NCI-H82 treated with DMSO at 0.1 percent for 48 hours (cell line): ENCODE results near the gene TAF1B.

ENCODE experiments used
- DNase-seq: peaks from one replicate; lab custom pipeline; 2025; ENCODE audit not compliant: unreplicated experiment; lab: John Stamatoyannopoulos, UW

Gene TAF1B

DNA sequence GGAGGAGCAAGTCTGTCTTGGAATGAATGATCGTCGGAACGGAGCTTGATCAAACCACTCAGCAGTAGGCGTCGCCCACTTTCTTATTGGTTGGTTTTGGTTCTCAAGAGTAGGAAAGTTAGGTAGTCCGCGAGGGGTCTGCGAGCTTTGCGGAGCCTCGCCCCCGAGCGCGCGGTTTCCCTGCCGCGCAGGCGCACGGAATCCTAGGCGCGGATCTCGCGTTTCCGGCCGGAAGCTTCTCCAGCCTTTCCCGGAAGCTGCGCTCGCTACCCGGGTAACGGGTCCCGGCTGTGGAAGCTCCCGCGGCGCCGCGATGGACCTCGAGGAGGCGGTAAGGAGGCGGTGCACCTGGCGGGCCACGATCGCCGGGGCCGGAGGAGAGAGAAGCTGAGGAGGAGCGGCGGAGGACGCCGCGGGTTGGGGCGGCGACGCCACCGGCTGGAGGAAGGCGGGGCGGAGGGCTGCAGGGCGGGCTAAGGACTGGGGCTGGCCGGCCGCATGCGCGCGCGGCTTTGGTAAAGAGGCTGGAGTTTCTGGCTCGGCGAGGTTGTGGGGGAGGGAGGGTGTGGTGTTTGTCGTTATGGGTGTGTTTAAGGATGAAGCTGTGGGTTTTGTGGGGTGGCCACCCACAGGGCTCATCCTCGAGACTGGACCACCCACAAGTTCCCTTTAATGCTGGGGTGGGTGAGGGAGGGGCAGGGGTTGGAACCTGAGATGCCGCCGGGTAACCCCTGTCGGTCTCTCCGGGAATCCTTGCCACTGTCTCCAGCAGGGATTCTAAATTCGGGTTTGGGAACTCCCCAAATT lies at the start of gene TAF1B:
Gene TAF1B (plus strand): TSS at position 246 of the 807 bp plus-strand sequence. CDS start 68 bp downstream, at position 314.
- peak; percentile 96 for DNase-seq

DNA sequence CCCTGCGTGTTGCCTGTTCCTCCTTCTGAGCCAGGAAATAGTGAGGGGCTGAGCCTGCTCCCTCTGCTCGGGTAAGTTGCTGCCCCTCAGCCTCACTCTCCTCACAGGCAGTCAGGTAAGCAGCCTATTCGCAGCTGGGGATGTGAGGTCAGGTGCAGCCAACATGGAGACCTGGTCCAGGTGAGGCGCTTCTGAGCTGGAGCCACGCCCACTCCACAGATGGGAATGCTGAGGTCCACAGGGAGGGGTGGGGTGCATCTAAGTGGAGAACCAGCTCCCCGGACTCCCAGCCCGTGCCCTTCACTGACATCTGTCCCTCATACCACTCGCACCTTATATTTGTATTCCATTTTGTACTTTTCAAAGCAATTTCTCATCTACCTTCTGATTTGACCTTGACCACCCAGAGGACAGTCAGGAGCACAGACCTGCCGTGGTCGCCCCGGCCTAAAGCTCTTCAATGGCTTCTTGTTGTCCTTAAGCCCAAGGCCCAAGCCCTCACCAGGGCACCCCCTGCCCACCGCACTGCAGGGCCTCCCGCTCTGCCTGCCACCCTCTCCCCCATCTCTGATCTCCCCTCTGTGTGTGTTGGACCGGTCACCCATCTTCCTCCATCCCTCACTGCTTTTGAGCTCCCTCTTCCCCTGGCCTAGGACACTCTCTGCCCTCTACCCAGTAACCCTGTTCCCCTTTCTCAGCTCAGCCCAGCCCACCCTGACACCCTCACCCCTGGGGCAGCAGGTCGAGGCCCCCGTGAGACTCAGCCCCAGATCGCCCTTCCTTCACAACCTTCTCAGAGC lies 49.2 kb upstream of the TAF1B start:
- DNase-seq = no peak

DNA sequence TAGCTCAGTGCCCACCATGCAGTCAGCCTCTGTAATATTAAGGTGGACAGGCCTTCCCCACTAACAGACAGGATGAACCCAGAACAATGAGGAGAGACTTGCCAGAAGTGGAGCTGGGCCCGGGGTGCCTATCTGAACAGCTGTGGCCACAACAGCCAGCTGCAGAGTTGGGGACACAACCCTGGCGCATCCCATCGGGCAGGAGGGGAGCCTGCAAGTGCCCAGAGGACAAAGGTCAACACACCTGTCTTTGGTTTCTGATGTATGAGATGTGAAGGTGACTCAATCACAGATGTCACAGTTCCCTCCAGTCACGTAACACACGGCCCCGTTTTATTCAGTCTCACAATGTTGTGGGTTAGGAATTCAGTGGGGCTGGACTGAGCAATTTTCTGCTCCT lies 48.2 kb upstream of the TAF1B start:
- no peak for DNase-seq

DNA sequence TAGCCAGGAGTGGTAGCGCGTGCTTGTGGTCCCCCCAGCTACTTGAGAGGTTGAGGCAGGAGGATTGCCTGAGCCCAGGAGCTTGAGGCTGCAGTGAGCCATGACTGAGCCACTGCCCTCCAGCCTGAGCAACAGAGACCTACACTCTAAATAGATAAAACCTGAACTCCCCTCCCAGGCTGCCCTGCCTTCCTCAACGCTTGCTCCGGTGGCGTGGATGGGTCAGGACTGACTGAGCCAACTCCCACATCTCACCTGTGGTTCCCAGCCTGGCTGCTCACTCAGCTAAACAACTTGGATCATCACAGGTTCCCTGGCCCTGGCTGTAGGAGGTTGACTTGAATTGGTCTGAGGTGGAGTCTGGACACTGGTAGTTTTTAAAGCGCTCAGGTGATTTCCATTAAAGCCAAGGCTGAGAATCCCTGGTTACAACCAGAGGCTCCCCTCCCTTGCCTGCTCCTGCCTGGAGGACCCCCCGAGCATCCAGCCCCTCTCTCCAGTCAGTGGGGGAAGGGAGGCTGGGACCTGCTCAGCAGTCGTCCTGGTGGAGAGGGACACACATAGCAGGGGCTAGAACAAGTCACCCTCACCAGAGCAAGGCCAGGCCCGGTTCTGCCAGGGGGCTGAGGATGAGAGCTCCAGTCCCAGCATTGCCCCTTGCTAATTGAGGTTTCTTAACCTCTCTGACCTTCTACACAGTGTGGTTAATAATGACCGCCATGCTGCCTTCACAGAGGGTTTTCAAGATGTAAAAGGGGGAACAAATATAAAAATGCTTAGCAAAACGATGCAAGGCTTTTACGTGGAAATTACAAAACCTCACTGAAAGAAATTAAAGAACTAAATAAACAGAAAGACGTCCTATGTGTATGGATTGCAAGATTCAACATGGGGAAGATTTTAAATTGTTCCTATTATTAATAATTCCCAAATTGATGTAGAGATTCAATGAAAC lies 46.9 kb upstream of the TAF1B start:
- DNase-seq = no peak

DNA sequence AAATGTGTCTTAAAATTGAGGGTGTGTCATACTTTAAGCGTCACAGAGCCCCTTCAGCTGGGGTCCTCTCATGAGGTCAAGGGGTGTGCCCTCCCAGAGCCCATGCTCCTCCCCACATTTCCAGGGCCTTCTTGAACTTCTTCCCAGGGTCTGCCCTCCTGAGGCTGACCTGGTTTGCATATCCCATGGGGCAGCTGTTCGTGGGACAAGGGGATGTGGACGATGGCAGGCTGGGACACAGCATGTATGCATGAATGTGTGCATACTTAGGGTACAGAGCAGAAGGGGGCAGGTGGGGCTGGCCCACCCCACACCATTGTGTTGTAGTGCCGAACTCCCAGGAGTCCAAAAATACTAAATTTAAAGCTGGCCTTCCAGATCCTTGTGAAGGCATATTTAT lies 46.2 kb upstream of the TAF1B start:
- no peak for DNase-seq

DNA sequence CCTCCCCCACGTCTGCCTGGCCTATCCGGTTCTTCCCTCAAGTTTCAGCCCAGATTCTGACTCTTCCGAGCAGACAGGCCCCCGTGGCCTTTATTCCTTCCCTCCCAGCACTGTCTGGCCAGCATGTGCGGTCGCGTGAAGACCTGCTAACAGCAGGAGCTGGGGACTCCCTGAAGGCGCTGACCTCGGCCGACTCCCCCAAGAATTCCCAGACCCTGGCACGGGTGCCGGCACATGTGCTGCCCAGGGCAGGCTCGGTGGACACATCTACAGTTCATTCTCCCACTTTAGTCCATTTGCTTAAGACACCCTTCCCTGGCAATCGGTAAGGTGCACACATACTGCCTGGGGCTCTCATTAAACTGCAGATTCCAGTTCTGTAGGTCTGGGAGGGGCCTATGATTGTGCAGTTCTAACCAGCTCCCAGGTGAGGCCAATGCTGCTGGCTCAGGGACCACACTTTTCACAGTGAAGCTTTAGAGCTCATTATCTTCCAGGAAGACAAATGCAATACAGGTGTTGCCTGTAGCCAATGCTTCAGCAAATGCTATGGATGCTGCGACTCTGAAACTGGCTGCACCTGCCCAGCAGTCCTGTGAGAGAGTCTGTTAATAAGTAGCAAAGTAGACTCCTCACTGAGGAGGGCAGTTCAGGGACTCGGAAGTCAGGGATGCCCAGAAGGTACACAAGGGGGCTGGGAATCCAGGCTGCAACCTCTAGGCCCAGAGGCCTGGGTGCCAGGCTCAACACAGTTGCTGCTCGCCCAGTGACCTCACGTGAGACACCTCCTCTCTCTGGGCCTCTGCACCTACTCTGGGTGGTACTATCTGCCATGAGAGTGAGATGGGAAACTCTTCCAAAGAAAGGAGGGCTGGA lies 45.4 kb upstream of the TAF1B start:
- DNase-seq = no peak

DNA sequence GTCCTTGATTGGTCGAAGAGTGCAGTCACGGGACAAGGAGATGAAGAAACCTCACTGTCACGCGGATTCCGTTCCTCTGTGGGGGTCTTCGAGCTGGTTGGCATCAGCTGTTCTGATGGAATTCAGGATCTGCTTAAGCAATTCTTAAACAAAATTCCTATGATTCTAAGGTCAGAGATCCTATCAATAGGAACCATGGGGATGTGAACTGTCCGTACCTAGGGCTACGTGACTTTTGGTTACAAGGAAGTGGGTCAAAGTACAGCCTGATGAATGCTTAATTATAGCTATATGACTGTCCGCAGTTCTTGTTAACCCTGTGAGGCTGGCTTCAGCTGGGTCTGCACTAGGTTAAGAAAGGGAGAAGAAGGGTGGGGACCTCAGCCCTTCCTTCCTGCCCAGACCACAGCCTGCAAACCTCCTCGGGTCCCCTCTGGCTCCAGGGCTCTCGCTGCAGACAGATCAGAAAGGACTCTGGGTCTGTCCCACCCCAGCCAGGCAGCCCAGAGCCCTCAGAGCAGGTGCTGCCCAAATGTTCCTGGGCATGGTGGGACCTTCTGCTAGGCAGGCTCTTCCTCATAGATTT lies 44.2 kb upstream of the TAF1B start:
- DNase-seq = no peak

DNA sequence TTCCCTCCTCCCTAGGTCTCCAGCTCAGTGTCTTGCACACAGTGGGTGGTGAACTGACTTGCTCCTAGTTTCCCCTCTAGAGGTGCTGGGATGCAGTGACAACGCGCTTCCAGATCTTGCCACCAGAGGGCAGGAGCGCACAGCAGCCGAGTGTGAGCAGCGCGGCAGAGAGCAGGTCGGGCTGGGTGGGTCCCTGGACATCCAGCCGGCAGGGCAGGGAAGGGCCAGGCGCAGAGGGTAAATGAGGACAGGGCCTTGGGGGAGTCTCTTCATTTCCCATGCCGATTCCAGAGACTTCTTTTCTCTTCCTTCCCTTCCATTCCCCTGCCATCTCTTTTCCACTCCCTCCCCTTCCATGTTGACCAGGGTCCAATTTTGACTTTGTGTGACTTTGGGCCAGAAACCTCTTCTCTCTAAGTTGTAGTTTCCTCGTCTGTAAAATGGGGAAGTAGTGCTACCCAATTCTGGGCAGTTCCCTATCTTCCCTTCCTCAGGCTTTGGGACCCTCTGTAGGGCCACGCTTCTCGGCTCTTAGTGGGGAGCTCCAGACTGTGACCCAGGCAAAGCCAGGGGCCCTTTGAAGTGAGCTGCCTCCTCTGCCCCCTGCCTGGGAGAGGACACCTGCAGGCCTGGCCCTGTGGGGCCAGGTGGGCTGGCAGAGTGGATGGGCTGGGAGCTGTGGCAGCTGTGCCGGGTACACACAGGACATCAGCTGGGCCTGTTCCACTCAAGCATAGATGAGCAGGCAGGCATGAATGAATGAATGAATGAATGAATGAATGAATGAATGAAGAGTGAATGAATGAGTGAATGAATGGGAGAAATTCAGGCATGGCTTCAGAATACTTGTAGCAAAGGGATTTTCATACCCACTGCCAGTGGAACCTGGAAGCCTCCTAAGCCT lies 43.3 kb upstream of the TAF1B start:
- peak; percentile 72 for DNase-seq

DNA sequence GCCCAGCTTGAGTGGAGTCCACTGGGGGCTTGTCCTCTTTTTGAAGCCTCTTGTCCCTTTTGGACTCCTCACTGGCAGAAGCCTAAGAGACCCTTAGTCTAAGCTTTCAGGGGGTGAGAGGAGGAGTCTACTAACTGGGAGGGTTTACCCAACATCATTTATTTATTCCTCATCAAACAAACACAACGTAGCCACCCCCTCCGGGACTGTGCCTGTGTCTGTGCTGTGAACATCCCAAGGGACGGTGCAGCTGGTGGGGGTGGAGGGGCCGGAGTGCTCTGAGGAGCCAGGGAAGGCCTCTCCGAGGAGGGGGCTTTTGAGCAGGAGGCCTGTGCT lies 42.7 kb upstream of the TAF1B start:
- DNase-seq = no peak

DNA sequence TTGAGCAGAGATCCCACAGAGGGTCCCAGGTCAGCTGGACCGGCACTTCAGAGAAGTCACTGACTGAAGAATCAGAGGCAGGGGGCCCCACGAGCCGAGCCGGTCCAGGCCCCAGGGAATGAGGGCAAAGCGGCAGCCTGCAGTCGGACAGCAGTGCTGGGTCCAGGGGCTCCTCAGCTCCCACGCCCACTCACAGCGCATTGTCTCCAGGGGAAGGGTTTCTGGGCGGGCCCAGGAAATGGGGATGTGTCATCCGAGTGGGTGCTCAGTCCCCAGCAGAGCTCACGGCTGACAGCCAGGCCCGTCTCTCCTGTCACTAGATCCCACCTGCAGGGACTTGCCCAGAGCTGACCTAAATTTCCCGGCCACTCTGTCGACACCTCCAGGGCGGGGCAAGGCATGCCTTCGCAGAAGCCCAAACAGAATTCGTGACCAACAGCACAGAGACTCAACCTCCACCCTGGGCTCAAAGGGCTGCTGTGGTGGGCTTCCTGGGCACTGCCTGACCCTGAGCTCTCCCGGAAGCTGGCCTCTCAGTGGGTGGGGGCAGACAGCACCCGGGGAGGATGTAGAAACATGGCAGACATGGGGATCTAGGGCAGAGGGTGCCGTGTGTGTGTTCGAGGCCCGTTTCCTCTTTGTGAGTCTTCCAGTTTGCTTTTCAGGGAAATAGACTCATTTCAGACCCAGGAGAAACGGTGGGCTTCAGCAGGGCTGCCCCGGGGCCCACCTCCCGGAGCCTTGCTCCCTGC lies 42.1 kb upstream of the TAF1B start:
- DNase-seq = no peak

DNA sequence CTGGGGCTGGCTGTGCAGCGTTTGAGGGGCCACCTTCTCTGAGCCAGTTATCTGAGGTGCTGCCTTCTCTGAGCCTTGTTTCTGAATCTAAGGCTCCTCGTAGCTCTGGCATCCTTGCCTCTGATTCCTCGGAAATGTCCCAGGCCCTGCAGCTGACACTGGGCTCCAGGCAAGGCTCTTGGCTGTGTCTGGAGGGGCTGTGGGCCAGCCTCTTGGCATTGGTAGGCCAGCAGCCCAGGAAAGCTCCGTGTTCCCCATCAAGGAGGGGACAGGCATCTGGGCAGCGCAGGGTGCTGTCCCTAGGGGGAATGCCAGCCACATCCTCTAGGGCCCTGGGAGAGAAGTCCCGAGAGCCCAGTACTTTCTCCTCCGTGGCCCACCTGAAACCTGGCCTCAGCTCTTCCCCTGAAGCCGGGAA lies 40.7 kb upstream of the TAF1B start:
- DNase-seq = no peak

DNA sequence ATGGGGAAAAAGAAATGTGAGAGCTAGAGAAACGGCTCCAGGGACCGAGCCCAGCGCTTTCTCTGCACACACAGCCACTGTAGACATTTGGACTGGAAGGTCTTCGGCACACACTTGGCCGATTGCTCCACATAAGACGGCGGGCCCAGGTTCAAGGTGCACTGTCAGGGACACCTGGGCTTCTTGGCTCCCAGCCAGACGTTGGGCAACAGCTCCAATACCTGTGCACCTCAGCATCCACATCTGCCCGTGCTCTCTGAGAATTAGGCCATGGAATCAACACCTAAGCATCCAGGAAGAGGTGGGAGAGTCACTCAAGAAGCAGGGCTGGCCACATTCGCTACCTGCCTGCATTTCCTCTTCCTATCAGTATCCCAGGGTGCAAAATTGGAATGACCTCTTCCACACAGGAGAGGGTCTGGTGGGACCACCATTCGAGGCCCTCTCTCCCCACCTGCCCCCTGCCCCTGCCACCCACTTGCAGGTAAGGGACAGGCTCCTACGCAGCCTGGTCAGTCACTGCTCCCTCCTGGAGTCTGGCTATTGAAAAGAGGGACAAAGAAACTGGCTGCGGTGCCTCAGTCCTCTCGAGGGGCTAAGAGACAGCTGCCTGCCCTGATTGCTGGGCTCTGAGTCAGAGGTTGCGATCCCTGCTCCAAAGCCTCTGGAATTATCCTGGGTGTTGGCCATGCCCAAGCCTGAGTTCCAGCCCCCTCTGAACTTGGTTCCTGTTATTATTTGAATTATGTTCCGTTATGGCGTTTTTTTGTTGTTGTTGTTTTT lies 40.1 kb upstream of the TAF1B start:
- DNase-seq = no peak

DNA sequence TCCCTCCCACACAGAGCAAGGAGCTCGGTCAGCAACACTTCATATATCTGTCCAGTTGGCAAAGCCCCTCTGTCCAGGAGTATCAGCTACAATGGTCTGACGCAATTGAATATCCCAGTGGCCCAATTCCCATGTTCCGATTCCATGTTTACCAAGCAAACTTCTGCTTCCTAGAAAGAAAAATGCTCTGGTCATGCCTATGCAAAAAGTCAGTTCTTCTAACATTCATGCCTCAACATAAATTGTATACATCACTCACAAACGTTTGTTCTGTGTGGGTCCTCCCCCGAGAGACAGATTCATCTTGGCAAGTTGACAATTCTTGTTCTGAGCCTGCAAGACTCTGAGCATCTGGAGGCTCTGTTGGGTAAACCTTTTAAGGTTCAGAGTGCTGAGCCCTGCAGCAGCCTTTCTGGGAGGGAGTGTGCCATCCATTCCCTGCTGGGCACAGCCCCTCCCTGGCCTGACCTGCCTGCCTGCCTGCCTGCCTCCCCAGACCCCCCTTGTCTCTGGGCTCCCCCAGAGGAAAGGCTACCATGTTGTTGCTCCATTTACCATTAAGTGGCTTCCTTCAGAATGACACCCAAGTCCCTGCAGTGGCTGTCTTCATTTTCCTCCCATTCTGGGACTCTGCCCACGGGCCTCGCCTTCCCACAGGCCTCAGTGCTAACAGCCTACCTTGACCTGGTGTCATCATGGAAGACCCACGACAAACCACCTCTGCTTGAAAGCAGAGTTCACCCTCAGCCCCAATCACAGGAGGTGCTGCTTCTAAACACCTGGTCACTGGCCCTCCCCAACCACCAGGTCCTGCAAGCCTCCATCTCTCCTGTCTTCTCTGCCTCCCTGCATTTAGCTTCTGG lies 37.6 kb upstream of the TAF1B start:
- DNase-seq = no peak

DNA sequence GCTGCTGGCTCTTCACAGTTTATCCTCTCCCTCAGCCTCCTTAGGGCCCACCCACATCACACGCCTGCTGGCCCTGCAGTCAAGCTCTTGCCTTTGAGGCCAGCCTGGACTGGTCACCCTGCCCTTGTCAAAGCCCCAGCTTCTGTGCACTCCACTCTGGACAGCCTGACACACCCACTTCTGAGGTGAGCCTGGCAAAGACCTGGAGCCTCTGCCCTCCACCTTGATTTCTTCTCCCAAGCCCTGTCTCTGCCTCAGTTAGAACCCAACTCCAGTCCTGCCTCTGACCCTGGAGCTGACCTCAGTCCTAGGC lies 37.0 kb upstream of the TAF1B start:
- DNase-seq = no peak

DNA sequence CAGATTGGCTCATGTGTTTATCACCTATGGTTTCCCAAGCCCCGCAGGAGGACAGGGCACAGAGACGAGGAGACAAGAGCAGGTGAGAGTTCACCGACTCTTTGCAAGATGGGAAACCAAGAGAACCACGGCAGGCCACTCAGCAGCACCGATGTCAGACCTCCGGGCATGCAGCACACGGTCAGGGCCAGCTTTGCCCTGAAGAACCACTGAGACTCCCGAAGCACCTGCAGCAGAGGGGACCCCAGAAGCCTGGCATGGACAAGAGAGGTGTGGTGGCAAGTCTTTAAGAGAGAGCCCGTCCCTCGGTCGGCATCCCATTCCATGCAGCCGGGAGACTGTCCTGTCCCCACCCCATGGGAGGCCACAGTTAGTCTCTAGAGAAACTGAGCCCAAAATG lies 36.6 kb upstream of the TAF1B start:
- DNase-seq = no peak

DNA sequence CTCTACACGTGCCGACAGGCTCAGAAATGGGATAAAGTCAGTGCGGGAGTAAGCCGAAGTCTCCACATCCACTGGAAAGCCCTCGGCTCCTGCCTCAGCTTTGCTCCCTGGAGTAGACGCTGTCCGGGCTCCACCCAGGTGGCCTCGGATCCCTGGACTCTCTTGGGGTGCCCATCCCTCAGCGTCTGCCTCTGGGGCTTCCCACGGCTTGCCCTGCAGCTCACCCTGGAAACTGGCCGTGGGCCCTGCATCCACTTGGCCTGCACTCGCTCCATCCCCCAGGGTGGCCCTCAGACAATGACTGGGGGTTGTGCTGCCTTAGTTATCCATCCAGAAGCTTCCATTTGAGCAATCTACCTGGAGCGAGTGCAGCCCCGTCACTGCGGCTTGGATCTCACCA lies 36.2 kb upstream of the TAF1B start:
- DNase-seq = no peak
